GM23338 (cell line): ENCODE measurements around the gene KAT8.

Source experiments
- EZH2 ChIP-seq: fragments of 200-600 bp; sonication (generic); IDR thresholded peaks from one replicate; pipeline ENCODE4 v1.8.0; 2017; ENCODE audit warnings: antibody characterized with exemption, mild to moderate bottlenecking, low read depth; ENCODE audit not compliant: unreplicated experiment
- JUNB ChIP-seq: IDR thresholded peaks from one replicate; pipeline ENCODE4 v1.6.1; 2016; ENCODE audit warnings: antibody characterized with exemption; ENCODE audit not compliant: unreplicated experiment
- POLR2AphosphoS5 ChIP-seq: IDR thresholded peaks from 2 replicates; pipeline ENCODE4 v1.6.1; 2016; ENCODE audit warnings: antibody characterized with exemption, low read depth
- REST ChIP-seq: IDR thresholded peaks from one replicate; pipeline ENCODE4 v1.6.1; 2018; ENCODE audit warnings: antibody characterized with exemption; ENCODE audit not compliant: unreplicated experiment
- ZNF114 ChIP-seq: fragments of 250-450 bp; sonication (Bioruptor Pico); IDR thresholded peaks from 2 replicates; pipeline ENCODE4 v1.5.0; 2020; ENCODE audit warnings: mild to moderate bottlenecking, moderate library complexity
- TF ChIP-seq, protein P1 (sequence below), 2 experiments: fragments of 200-600 bp in 1 of 2; sonication (generic) in 1 of 2; conservative IDR thresholded peaks; 2 replicates each; pipeline versions ENCODE4 v1.5.1 to v1.6.1; 2016 to 2017; ENCODE audit warnings: antibody characterized with exemption in 2 of 2, low read depth in 2 of 2, mild to moderate bottlenecking in 2 of 2, moderate library complexity in 1 of 2

DNA sequence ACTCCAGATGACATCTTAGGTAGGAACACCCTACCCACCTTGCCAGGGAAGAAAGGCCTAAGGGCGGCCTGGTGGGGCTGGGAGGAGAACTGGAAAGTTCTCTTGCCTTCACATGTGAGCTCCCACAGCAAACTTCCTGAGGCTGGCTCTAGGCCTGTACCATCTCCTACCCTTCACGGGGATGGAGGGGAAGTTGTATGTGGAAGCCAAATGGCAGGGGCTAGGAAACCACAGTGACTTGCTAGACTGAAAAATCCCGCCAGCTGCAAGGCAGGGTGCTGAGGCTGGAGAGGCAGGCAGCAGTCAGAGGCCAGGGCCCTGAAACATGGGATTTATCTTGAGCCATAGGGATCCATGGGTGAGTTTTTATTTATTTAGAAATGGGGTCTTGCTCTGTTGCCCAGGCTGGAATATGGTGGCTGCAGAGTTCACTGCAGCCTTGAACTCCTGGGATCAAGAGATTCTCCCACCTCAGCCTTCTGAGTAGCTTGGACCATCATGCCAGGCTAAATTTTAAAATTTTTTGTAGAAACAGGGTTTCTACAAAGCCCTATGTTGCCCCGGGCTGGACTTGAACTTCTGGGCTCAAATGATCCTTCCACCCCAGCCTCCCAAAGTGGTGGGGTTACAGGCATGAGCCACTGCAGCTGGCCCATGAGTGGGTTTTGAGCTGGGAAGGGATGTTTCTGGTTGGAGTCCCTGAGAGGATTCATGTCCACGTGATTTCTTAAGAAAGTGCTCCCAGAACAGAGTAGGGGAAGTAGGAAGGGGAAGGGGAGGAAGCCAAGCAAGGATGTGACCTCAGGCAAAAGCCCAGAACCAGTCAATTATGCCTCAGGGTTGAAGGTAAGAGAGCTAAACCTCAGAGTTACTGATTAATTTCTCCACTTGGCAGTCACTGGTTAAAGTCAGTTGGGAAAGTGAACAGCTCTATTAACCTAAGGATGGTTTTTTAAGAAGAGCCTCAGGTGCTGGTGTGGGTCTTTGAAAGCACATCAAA, 4.0 kb upstream of the KAT8 start:
- TF ChIP-seq REST = no peak
- TF ChIP-seq, protein P1, sequence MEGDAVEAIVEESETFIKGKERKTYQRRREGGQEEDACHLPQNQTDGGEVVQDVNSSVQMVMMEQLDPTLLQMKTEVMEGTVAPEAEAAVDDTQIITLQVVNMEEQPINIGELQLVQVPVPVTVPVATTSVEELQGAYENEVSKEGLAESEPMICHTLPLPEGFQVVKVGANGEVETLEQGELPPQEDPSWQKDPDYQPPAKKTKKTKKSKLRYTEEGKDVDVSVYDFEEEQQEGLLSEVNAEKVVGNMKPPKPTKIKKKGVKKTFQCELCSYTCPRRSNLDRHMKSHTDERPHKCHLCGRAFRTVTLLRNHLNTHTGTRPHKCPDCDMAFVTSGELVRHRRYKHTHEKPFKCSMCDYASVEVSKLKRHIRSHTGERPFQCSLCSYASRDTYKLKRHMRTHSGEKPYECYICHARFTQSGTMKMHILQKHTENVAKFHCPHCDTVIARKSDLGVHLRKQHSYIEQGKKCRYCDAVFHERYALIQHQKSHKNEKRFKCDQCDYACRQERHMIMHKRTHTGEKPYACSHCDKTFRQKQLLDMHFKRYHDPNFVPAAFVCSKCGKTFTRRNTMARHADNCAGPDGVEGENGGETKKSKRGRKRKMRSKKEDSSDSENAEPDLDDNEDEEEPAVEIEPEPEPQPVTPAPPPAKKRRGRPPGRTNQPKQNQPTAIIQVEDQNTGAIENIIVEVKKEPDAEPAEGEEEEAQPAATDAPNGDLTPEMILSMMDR (conservative IDR thresholded peaks at IDR 0.05; ENCODE audit: low read depth in 2 of 2) = no peak
- no peak for TF ChIP-seq JUNB
- TF ChIP-seq ZNF114 = no peak
- TF ChIP-seq EZH2 = no peak
- no peak for TF ChIP-seq POLR2AphosphoS5
